ENCODE results near the gene NCR3LG1. TPM values are rescaled to one million over a fixed set of nuclear protein-coding genes. Genes with fewer than 3 reads are reported as not detected.
A peak's percentile ranks its signal among the peaks of the same experiment; 100 is the strongest.

The NCR3LG1 gene
- total RNA-seq, 1 donor from 2014 or later, result 0.51 TPM

GRCh38 chr11:17328871-17329494, 22.6 kb upstream of the NCR3LG1 start:
- peaks cover 1% of the 10 kb centered on the region for H3K9me3 Mint-ChIP-seq (ENCODE audit: unreplicated experiment)
- H3K4me3 Mint-ChIP-seq (ENCODE audit: unreplicated experiment), result no peak overlapping the region
- H3K27me3 Mint-ChIP-seq (ENCODE audit: unreplicated experiment), result no peaks in the 10 kb centered on the region
- H3K27ac Mint-ChIP-seq (ENCODE audit: unreplicated experiment), result no peak overlapping the region
- peaks cover 1% of the 10 kb centered on the region for H3K4me1 Mint-ChIP-seq (ENCODE audit: low read depth, unreplicated experiment)
- peak; percentile 58 for TF ChIP-seq CTCF (IDR thresholded peaks at IDR 0.05; ENCODE audit: partially characterized antibody, unreplicated experiment)
- no peak for DNase-seq
- no peaks in the 10 kb centered on the region for H3K36me3 Mint-ChIP-seq (ENCODE audit: unreplicated experiment)

GRCh38 chr11:17331669-17332068, 19.9 kb upstream of the NCR3LG1 start:
- Mint-ChIP-seq H3K36me3 (ENCODE audit: unreplicated experiment) (no peaks in the 10 kb centered on the region), H3K4me1 (ENCODE audit: low read depth, unreplicated experiment) (peaks cover 1% of the 10 kb centered on the region), H3K27ac (ENCODE audit: unreplicated experiment) (no peak overlapping the region), H3K9me3 (ENCODE audit: unreplicated experiment) (peaks cover 1% of the 10 kb centered on the region), H3K27me3 (ENCODE audit: unreplicated experiment) (no peaks in the 10 kb centered on the region), H3K4me3 (ENCODE audit: unreplicated experiment) (no peak overlapping the region)
- TF ChIP-seq CTCF (IDR thresholded peaks at IDR 0.05; ENCODE audit: partially characterized antibody, unreplicated experiment), result no peak
- DNase-seq, result no peak

- H3K36me3 Mint-ChIP-seq (ENCODE audit: unreplicated experiment), result no peaks in the 10 kb centered on the region
- no peak for DNase-seq
- no peak for TF ChIP-seq CTCF (IDR thresholded peaks at IDR 0.05; ENCODE audit: partially characterized antibody, unreplicated experiment)
- H3K27ac Mint-ChIP-seq (ENCODE audit: unreplicated experiment), result no peak overlapping the region
- no peak overlapping the region for H3K4me3 Mint-ChIP-seq (ENCODE audit: unreplicated experiment)
- no peaks in the 10 kb centered on the region for H3K27me3 Mint-ChIP-seq (ENCODE audit: unreplicated experiment)
- peaks cover 1% of the 10 kb centered on the region for H3K4me1 Mint-ChIP-seq (ENCODE audit: low read depth, unreplicated experiment)
- H3K9me3 Mint-ChIP-seq (ENCODE audit: unreplicated experiment), result peaks cover 1% of the 10 kb centered on the region
Observed at GRCh38 chr11:17333799-17334586, 17.6 kb upstream of the NCR3LG1 start.

GRCh38 chr11:17343257-17343656, 8.3 kb upstream of the NCR3LG1 start:
- DNase-seq, result no peak
- Mint-ChIP-seq H3K4me3 (ENCODE audit: unreplicated experiment) (no peak overlapping the region), H3K27ac (ENCODE audit: unreplicated experiment) (no peak overlapping the region), H3K27me3 (ENCODE audit: unreplicated experiment) (no peaks in the 10 kb centered on the region), H3K9me3 (ENCODE audit: unreplicated experiment) (no peaks in the 10 kb centered on the region), H3K4me1 (ENCODE audit: low read depth, unreplicated experiment) (no peaks in the 10 kb centered on the region), H3K36me3 (ENCODE audit: unreplicated experiment) (peaks cover 3% of the 10 kb centered on the region)
- no peak for TF ChIP-seq CTCF (IDR thresholded peaks at IDR 0.05; ENCODE audit: partially characterized antibody, unreplicated experiment)

- no peak overlapping the region for H3K27ac Mint-ChIP-seq (ENCODE audit: unreplicated experiment)
- no peak for DNase-seq
- H3K4me3 Mint-ChIP-seq (ENCODE audit: unreplicated experiment), result no peak overlapping the region
- no peaks in the 10 kb centered on the region for H3K4me1 Mint-ChIP-seq (ENCODE audit: low read depth, unreplicated experiment)
- H3K9me3 Mint-ChIP-seq (ENCODE audit: unreplicated experiment), result no peaks in the 10 kb centered on the region
- H3K36me3 Mint-ChIP-seq (ENCODE audit: unreplicated experiment), result peaks cover 3% of the 10 kb centered on the region
- no peak for TF ChIP-seq CTCF (IDR thresholded peaks at IDR 0.05; ENCODE audit: partially characterized antibody, unreplicated experiment)
- no peaks in the 10 kb centered on the region for H3K27me3 Mint-ChIP-seq (ENCODE audit: unreplicated experiment)
Observed at GRCh38 chr11:17343907-17344306, 7.7 kb upstream of the NCR3LG1 start.

Measured in glutamatergic neuron (in vitro differentiated cells).